Right lobe of liver (tissue), 6 donors: ENCODE data around the gene ARHGEF16. TPM values are rescaled to one million over a fixed set of nuclear protein-coding genes. Genes with fewer than 3 reads are reported as not detected.

ENCODE experiments used
- ATAC-seq, 4 donors: fragments of 200-7000 bp; cut with Tn5 transposase; one replicate each; pipeline ENCODE4 v1.9.1; 2020; ENCODE audit warnings: mild to moderate bottlenecking in 4 of 4, moderate library complexity in 4 of 4
- DNase-seq, 3 donors: peaks; one replicate each; pipeline ENCODE4 v3.0.0-alpha.2; 2020
- H3K27ac ChIP-seq, 3 donors: fragments of 200-600 bp; one replicate each; pipeline ENCODE4 v1.8.0; 2022
- H3K27me3 ChIP-seq, 2 donors: fragments of 200-600 bp; one replicate each; pipeline ENCODE4 v1.8.0; 2022
- H3K36me3 ChIP-seq, 4 donors: fragments of 200-600 bp; sonication (generic) in 1 of 4; one replicate each; pipeline versions ENCODE4 v1.5.1 to v1.8.0; 2017 to 2022; ENCODE audit warnings: control low read depth in 1 of 4
- H3K4me1 ChIP-seq, 4 donors: fragments of 200-600 bp; sonication (generic) in 1 of 4; one replicate each; pipeline versions ENCODE4 v1.5.1 to v1.8.0; 2017 to 2022; ENCODE audit warnings: control low read depth in 1 of 4
- H3K4me3 ChIP-seq, 3 donors: fragments of 200-600 bp; one replicate each; pipeline ENCODE4 v1.8.0; 2022
- H3K9me3 ChIP-seq, 4 donors: fragments of 200-600 bp; sonication (generic) in 1 of 4; one replicate each; pipeline versions ENCODE4 v1.5.1 to v1.8.0; 2017 to 2022; ENCODE audit warnings: control low read depth in 1 of 4
- CTCF ChIP-seq, 4 donors: fragments of 200-600 bp in 3 of 4; fragments of 450-650 bp in 1 of 4; IDR thresholded peaks; one replicate each; pipeline versions ENCODE4 v1.5.1 to v1.8.0; 2016 to 2022; ENCODE audit warnings: antibody characterized with exemption in 4 of 4, mild to moderate bottlenecking in 2 of 4
- POLR2A ChIP-seq: fragments of 450-650 bp; IDR thresholded peaks from one replicate; pipeline ENCODE4 v1.6.1; 2017; ENCODE audit warnings: antibody characterized with exemption, mild to moderate bottlenecking
- WGBS: methylation state at CpG from one replicate; pipeline ENCODE4 v1.1.6; 2018; ENCODE audit warnings: low coverage, low lambda C conversion rate; ENCODE audit not compliant: insufficient coverage; ENCODE audit errors: missing lambda C conversion rate; 5-methylcytosine and 5-hydroxymethylcytosine counted together
- intact Hi-C, 2 donors: fragments of 100-400 bp; cut with DNase I; formaldehyde crosslinking; loops; one replicate each; pipeline versions ENCODE4 v1.11.2 to v1.14.1; 2022
- total RNA-seq, 6 experiments: library from RNA; depleted of rRNA in 2 of 6; stranded (reverse); fragments of >200 nt in 2 of 6; fragmentation: NEBNext Ultra II Directional in 3 of 6; extraction: Animal tissue kit (Norgen Biotek cat#: 25700) in 3 of 6; gene quantifications; one replicate each; pipeline versions ENCODE4 v1.1.0 to v1.2.4, GENCODE V29; 2016 to 2023
- donor health status: DM: no; HTN: yes; CAD: no.
- donor health status: DM: no; HTN: no; CAD: no.
- donor health status: DM: no; HTN: no; CAD: no.
- donor health status: DM: no; HTN: yes; CAD: no.
- donor health status: DM: no; HTN: yes; CAD: no.

ARHGEF16 gene
- total RNA-seq, 6 experiments from 2014 or later, result 2.1 to 16.3 (median 7.5) TPM

- Histone ChIP-seq H3K9me3 (no peaks in the 10 kb centered on the region), H3K27me3 (no peaks in the 10 kb centered on the region), H3K4me3 (no peak overlapping the region), H3K27ac (no peak overlapping the region), H3K4me1 (no peaks in the 10 kb centered on the region), H3K36me3 (no peaks in the 10 kb centered on the region)
- no peak for ATAC-seq
- 90% methylated on average over 13 of the region's 17 CpGs for WGBS
- DNase-seq, result peak in 1 of 3 donors; percentile 37
- TF ChIP-seq POLR2A (no peak), CTCF (IDR thresholded peaks at IDR 0.05) (no peak)
- intact Hi-C loops, result no loop called here
Measured at GRCh38 chr1:3469849-3470649, 15.6 kb downstream of the ARHGEF16 start.

- H3K27ac ChIP-seq, result peak overlapping the region in 1 of 3 donors; percentile 38
- TF ChIP-seq CTCF (IDR thresholded peaks at IDR 0.05) (no peak), POLR2A (no peak)
- ATAC-seq (no peak), DNase-seq (peak in 2 of 3 donors; percentile 16 to 35)
- H3K4me1 ChIP-seq, result no peaks in the 10 kb centered on the region
- intact Hi-C loops, result no loop called here
- no peaks in the 10 kb centered on the region for H3K9me3 ChIP-seq
- no peaks in the 10 kb centered on the region for H3K27me3 ChIP-seq
- no peak overlapping the region for H3K4me3 ChIP-seq
- H3K36me3 ChIP-seq, result no peaks in the 10 kb centered on the region
- 75% methylated on average over 4 of the region's 22 CpGs for WGBS
Measured at GRCh38 chr1:3470650-3471355, 16.3 kb downstream of the ARHGEF16 start.

GRCh38 chr1:3471356-3472087, 17.1 kb downstream of the ARHGEF16 start:
- no peaks in the 10 kb centered on the region for H3K4me1 ChIP-seq
- no peak overlapping the region for H3K4me3 ChIP-seq
- intact Hi-C loops, result no loop called here
- peak overlapping the region in 1 of 3 donors; percentile 38 for H3K27ac ChIP-seq
- DNase-seq (peak in 2 of 3 donors; percentile 60 to 61), ATAC-seq (peak; percentile 49 to 77 (median 65))
- WGBS, result 40% methylated on average over 1 of the region's 25 CpGs
- no peaks in the 10 kb centered on the region for H3K36me3 ChIP-seq
- H3K9me3 ChIP-seq, result no peaks in the 10 kb centered on the region
- H3K27me3 ChIP-seq, result no peaks in the 10 kb centered on the region
- no peak for TF ChIP-seq POLR2A
- TF ChIP-seq CTCF (IDR thresholded peaks at IDR 0.05), result peak; percentile 7 to 45 (median 36)

GRCh38 chr1:3472088-3472850, 17.8 kb downstream of the ARHGEF16 start:
- no peaks in the 10 kb centered on the region for H3K4me1 ChIP-seq
- no peak for ATAC-seq
- TF ChIP-seq POLR2A (no peak), CTCF (IDR thresholded peaks at IDR 0.05) (no peak)
- no peak for DNase-seq
- no peak overlapping the region for H3K4me3 ChIP-seq
- no peaks in the 10 kb centered on the region for H3K27me3 ChIP-seq
- intact Hi-C loops, result no loop called here
- no peaks in the 10 kb centered on the region for H3K36me3 ChIP-seq
- H3K27ac ChIP-seq, result no peak overlapping the region
- WGBS, result 83% methylated on average over 7 of the region's 25 CpGs
- H3K9me3 ChIP-seq, result no peaks in the 10 kb centered on the region
